Adrenal gland (tissue), 19 donors: ENCODE results near the gene TMEM18. TPM values are rescaled to one million over a fixed set of nuclear protein-coding genes. Genes with fewer than 3 reads are reported as not detected.

Experiments
- DNase-seq, 7 donors: peaks; one replicate each; pipeline ENCODE4 v3.0.0-alpha.2; 2019 to 2020
- H3K27ac ChIP-seq, 5 donors: fragments of 200-600 bp; sonication (generic) in 4 of 5; 1 replicate in 3 of 5; 2 replicates in 2 of 5; pipeline versions ENCODE4 v1.5.1 to v1.8.0; 2016 to 2020; ENCODE audit warnings: mild to moderate bottlenecking in 1 of 5
- H3K27me3 ChIP-seq: fragments of 200-600 bp; 2 replicates; pipeline ENCODE4 v1.8.0; 2021
- H3K36me3 ChIP-seq, 2 donors: fragments of 200-600 bp; replicated peaks in 1 of 2; 1 replicate in 1 of 2; 2 replicates in 1 of 2; pipeline versions ENCODE4 v1.5.1 to v1.8.0; 2018 to 2022
- H3K4me1 ChIP-seq, 2 donors: fragments of 200-600 bp; replicated peaks in 1 of 2; 1 replicate in 1 of 2; 2 replicates in 1 of 2; pipeline versions ENCODE4 v1.5.1 to v1.8.0; 2018 to 2021
- H3K4me3 ChIP-seq, 4 donors: fragments of 200-600 bp; sonication (generic) in 3 of 4; one replicate each; pipeline ENCODE4 v1.5.1; 2016 to 2018
- H3K9me3 ChIP-seq, 3 donors: fragments of 200-600 bp; sonication (generic) in 1 of 3; replicated peaks in 1 of 3; 1 replicate in 2 of 3; 2 replicates in 1 of 3; pipeline versions ENCODE4 v1.5.1 to v1.8.0; 2016 to 2021
- CTCF ChIP-seq, 6 experiments: fragments of 450-650 bp in 4 of 6; fragments of 200-600 bp in 2 of 6; sonication (generic) in 1 of 6; IDR thresholded peaks; 1 replicate in 5 of 6; 2 replicates in 1 of 6; pipeline versions ENCODE4 v1.5.1 to v1.8.0; 2016 to 2021; ENCODE audit warnings: antibody characterized with exemption in 6 of 6, mild to moderate bottlenecking in 2 of 6, moderate library complexity in 1 of 6
- POLR2A ChIP-seq, 2 donors: fragments of 450-650 bp; IDR thresholded peaks; one replicate each; pipeline ENCODE4 v1.6.1; 2017; ENCODE audit warnings: antibody characterized with exemption in 2 of 2, mild to moderate bottlenecking in 2 of 2, moderate library complexity in 1 of 2
- WGBS, 4 donors: extraction: QIAGEN DNeasy Blood & Tissue Kit in 2 of 4; methylation state at CpG; one replicate each; pipeline versions ENCODE4 v1.1.5 to v1.1.7; 2013 to 2017; 5-methylcytosine and 5-hydroxymethylcytosine counted together
- intact Hi-C, 2 donors: fragments of 100-400 bp; cut with DNase I; formaldehyde crosslinking; loops; one replicate each; pipeline versions ENCODE4 v1.14.1 to v1.15.0; 2022 to 2023
- long read RNA-seq, 10 donors: library from polyadenylated mRNA in 3 of 10; unstranded in 2 of 10; stranded (forward) in 1 of 10; transcript quantifications; one replicate each; pipeline ENCODE4 v2.0.0 and lab custom pipeline, GENCODE V29; 2021 to 2026
- polyA plus RNA-seq, 3 donors: library from polyadenylated mRNA; stranded (reverse); fragments of 200-250 nt in 2 of 3; fragments of 350-450 nt in 1 of 3; fragmentation: Illumina TruSeq in 1 of 3; extraction: RNeasy Lipid Tissue Mini Kit (QIAGEN cat#74804) in 1 of 3; gene quantifications; one replicate each; pipeline ENCODE4 v1.2.3, GENCODE V29; 2013 to 2014
- total RNA-seq, 9 donors: library from RNA; depleted of rRNA in 4 of 9; stranded (reverse); fragments of >200 nt in 4 of 9; fragments of 120-200 nt in 1 of 9; fragmentation: NEBNext Ultra II Directional in 1 of 9; extraction: Animal tissue kit (Norgen Biotek cat#: 25700) in 1 of 9; gene quantifications; one replicate each; pipeline versions ENCODE4 v1.1.0 to v1.2.4, GENCODE V29; 2013 to 2023
- donor health status: healthy with polysubstance abuse.
- donor health status: Bipolar disorder and iron deficiency.
- donor health status: DM: yes; HTN: yes; CAD: no.
- donor health status: DM: no; HTN: no; CAD: no.
- donor health status: DM: no; HTN: no; CAD: no.
- donor health status: DM: yes; HTN: yes; CAD: no.

TMEM18 gene
- total RNA-seq (10 to 100 TPM; 17.2 to 56.9 (median 30.7) TPM), polyA plus RNA-seq (10 to 100 TPM; 19.0 to 52.8 (median 39.1) TPM)
- long read RNA-seq, donor 1, transcript TMEM18-201 (5 exons, 2,762 nt): major isoform, 34 of 52 reads
- long read RNA-seq, donor 1, transcript TMEM18-207 (4 exons, 1,767 nt): minor isoform, 9 of 52 reads
- long read RNA-seq, donor 1, partial matches to known transcripts: 0 of 52 reads
- long read RNA-seq, donor 1, other reads (novel, unspliced or antisense): 0 of 52 reads
- long read RNA-seq, donor 2, transcript TMEM18-207 (4 exons, 1,767 nt): minor isoform, 6 of 40 reads
- long read RNA-seq, donor 2, transcript TMEM18-201 (5 exons, 2,762 nt): major isoform, 28 of 40 reads
- long read RNA-seq, donor 2, partial matches to known transcripts: 0 of 40 reads
- long read RNA-seq, donor 2, other reads (novel, unspliced or antisense): 5 of 40 reads
- long read RNA-seq, donor 3, transcript TMEM18-208 (2 exons, 1,706 nt): minor isoform, 5 of 37 reads
- long read RNA-seq, donor 3, transcript TMEM18-207 (4 exons, 1,767 nt): minor isoform, 5 of 37 reads
- long read RNA-seq, donor 3, transcript TMEM18-201 (5 exons, 2,762 nt): major isoform, 24 of 37 reads
- long read RNA-seq, donor 3, partial matches to known transcripts: 0 of 37 reads
- long read RNA-seq, donor 3, other reads (novel, unspliced or antisense): 0 of 37 reads
- long read RNA-seq, donor 4, transcript TMEM18-201 (5 exons, 2,762 nt): major isoform, 33 of 41 reads
- long read RNA-seq, donor 4, partial matches to known transcripts: 0 of 41 reads
- long read RNA-seq, donor 4, other reads (novel, unspliced or antisense): 6 of 41 reads
- long read RNA-seq, donor 5, transcript TMEM18-201 (5 exons, 2,762 nt): major isoform, 28 of 38 reads
- long read RNA-seq, donor 5, partial matches to known transcripts: 0 of 38 reads
- long read RNA-seq, donor 5, other reads (novel, unspliced or antisense): 5 of 38 reads
- long read RNA-seq, donor 6, transcript TMEM18-201 (5 exons, 2,762 nt): major isoform, 30 of 38 reads
- long read RNA-seq, donor 6, partial matches to known transcripts: 0 of 38 reads
- long read RNA-seq, donor 6, other reads (novel, unspliced or antisense): 6 of 38 reads
- long read RNA-seq, donor 7, transcript TMEM18-201 (5 exons, 2,762 nt): major isoform, 13 of 19 reads
- long read RNA-seq, donor 7, partial matches to known transcripts: 0 of 19 reads
- long read RNA-seq, donor 7, other reads (novel, unspliced or antisense): 0 of 19 reads
- long read RNA-seq, donor 8, transcript TMEM18-201 (5 exons, 2,762 nt): major isoform, 35 of 51 reads
- long read RNA-seq, donor 8, transcript TMEM18-207 (4 exons, 1,767 nt): minor isoform, 5 of 51 reads
- long read RNA-seq, donor 8, partial matches to known transcripts: 0 of 51 reads
- long read RNA-seq, donor 8, other reads (novel, unspliced or antisense): 0 of 51 reads
- long read RNA-seq, donor 9, transcript TMEM18-201 (5 exons, 2,762 nt): major isoform, 29 of 41 reads
- long read RNA-seq, donor 9, transcript TMEM18-207 (4 exons, 1,767 nt): minor isoform, 6 of 41 reads
- long read RNA-seq, donor 9, partial matches to known transcripts: 0 of 41 reads
- long read RNA-seq, donor 9, other reads (novel, unspliced or antisense): 0 of 41 reads
- long read RNA-seq, donor 10, transcript TMEM18-201 (5 exons, 2,762 nt): major isoform, 11 of 16 reads
- long read RNA-seq, donor 10, partial matches to known transcripts: 0 of 16 reads
- long read RNA-seq, donor 10, other reads (novel, unspliced or antisense): 0 of 16 reads

GRCh38 chr2:677056-677958 is at the start of gene TMEM18:
TSS of gene TMEM18 (minus strand) at chr2:677406. CDS start at chr2:677345, 61 bp downstream.
- peaks cover 0 to 4% of the 10 kb centered on the region in 2 donors for H3K36me3 ChIP-seq
- TF ChIP-seq CTCF (IDR thresholded peaks at IDR 0.05): peak in 4 of 6 experiments; percentile 12 to 43 (median 22)
- TF ChIP-seq POLR2A (IDR thresholded peaks at IDR 0.05): peak; percentile 92
- H3K4me3 ChIP-seq: peak within 1 kb of the TSS; percentile 43 to 90 (median 76)
- peak within 1 kb of the TSS; percentile 97 to 100 (median 99) for H3K27ac ChIP-seq
- intact Hi-C loops: no loop called here
- H3K9me3 ChIP-seq: no peaks in the 10 kb centered on the region
- H3K4me1 ChIP-seq: peaks cover 4 to 31% of the 10 kb centered on the region in 2 donors
- H3K27me3 ChIP-seq: no peaks in the 10 kb centered on the region
- DNase-seq: peak; percentile 94 to 98 (median 96)
- 0 to 1% (median 0%) methylated on average over 14 to 68 of the region's 68 CpGs for WGBS, 4 donors

- H3K27me3 ChIP-seq: no peaks in the 10 kb centered on the region
- intact Hi-C loops: no loop called here
- TF ChIP-seq POLR2A (IDR thresholded peaks at IDR 0.05) (no peak), CTCF (IDR thresholded peaks at IDR 0.05) (no peak)
- no peak overlapping the region for H3K27ac ChIP-seq
- no peaks in the 10 kb centered on the region for H3K36me3 ChIP-seq
- H3K9me3 ChIP-seq: no peaks in the 10 kb centered on the region
- WGBS, 4 donors: 71 to 89% (median 82%) methylated on average over 4 of the region's 4 CpGs
- no peak overlapping the region for H3K4me3 ChIP-seq
- DNase-seq: no peak
- H3K4me1 ChIP-seq: no peaks in the 10 kb centered on the region
These were observed 49.0 kb upstream of the TMEM18 start for GRCh38 chr2:726169-726568.

- DNase-seq: no peak
- Histone ChIP-seq H3K27me3 (no peaks in the 10 kb centered on the region), H3K27ac (no peak overlapping the region), H3K4me1 (no peaks in the 10 kb centered on the region), H3K9me3 (no peaks in the 10 kb centered on the region), H3K4me3 (no peak overlapping the region), H3K36me3 (no peaks in the 10 kb centered on the region)
- WGBS, 4 donors: 72 to 88% (median 80%) methylated on average over 4 of the region's 4 CpGs
- intact Hi-C loops: no loop called here
- TF ChIP-seq CTCF (IDR thresholded peaks at IDR 0.05): no peak
- TF ChIP-seq POLR2A (IDR thresholded peaks at IDR 0.05): no peak
These were observed 48.3 kb upstream of the TMEM18 start for GRCh38 chr2:725468-725867.
